HG03565 (cell line): ENCODE measurements around the gene NLGN4X.

Experiments
- ATAC-seq: cut with Tn5 transposase; IDR thresholded peaks from one replicate; pipeline ENCODE4 v1.9.1; 2021; ENCODE audit warnings: mild to moderate bottlenecking, moderate library complexity; ENCODE audit not compliant: unreplicated experiment

NLGN4X gene

DNA sequence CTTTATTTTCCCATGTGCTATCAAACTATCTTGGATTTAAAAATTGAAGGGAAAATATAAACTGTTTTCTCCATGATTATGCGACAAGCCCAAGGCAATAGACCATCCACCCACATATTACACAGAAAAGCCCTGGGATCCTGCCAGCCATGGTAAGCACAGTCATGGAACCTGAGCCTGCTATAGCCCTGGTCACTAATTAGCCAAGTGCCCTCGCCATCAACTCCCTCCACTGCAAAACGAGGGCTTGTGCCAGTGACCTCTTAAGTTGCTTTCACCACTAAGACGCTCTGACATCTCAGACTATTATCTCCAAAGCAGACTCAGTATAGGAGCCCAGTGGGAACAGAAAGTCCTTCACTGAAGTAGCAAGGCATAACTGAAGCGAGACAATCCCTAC lies 69.2 kb downstream of the NLGN4X start:
- ATAC-seq, result no peak

DNA sequence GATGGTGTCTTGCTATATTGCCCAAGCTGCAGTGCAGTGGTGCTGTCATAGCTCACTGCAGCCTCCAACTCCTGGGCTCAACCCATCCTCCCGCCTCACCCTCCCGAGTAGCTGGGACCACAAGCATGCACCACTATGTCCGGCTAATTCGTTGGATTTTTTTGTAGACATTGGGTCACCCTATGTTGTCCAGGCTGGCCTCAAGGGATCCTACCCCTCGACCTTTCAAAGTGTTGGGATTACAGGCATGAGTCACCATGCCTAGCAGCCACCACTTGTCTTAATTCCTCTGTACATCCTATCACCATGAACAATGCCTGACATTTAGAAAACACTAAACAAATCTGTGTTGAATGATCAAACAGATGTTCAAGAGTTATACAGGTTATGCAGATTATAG lies 76.7 kb downstream of the NLGN4X start:
- no peak for ATAC-seq

DNA sequence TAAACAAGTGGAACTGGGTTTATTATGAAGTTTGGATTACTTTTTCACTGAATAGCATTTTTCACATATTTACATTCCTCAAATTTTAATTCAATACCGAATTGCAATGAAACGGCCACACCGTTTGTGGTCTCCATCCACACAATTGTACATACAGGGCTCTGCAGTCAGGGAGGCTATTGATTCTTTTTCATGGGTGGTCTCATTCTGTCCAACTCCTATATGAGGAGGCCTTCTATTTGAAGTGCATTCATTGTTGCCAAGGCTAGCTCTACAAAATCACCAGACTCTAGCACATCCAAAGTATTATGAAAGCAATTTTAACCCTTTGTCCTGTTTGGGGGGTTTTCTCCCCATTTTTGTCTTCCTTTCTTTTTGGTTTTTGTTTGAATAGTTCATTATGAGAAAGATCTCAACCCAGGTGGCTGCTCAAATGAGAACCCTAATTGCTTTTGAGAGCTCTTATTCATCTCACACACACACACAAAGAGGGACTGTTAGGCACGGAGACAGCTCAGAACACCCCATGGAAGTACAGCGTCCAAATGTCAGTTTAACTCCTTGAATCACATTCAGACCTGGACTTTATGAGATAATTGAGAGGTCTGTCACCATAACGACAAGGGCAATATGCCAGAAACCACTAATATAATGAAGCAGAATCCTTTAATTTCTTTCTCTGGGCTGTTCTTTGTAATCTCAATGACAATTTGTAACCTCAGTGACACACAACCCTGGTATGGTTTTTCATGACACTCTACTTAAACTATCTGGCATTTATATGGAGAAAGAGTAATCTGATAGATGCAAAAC lies 79.4 kb downstream of the NLGN4X start:
- no peak for ATAC-seq

DNA sequence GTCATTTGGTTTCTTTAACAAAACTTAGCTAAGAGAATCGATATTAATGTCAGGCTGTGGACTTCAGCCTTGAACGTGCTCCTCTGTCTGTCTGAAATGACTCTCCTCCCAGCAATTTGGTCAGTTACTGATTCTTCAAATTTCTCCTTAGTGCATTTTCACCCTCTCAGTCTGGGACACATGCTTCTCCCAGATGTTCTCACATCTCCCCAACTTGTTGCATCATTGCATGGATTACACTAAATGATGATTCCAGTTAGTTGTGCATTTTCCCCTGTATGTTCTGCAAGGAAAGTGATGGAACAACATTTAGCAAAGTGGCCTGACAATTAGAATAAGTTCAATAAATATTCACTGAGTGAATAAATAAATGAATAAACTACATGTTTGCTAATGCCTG lies 94.4 kb downstream of the NLGN4X start:
- no peak for ATAC-seq

DNA sequence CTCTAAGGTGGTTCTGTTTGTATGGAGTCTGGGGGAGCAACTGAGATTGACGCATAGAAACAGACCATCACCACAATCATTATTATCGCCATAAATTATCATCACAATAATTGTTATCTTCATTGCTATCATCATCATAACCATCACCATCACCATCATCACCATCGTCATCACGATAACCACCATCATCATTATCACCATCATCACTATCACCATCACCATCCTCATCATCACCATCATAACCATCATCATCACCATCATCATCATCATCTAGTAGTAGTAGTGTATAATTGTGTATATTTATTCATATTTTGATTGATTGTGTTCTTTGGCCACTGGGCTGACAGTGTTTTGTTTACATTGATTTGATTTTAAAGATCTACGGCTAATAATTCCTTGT lies 95.7 kb downstream of the NLGN4X start:
- no peak for ATAC-seq

DNA sequence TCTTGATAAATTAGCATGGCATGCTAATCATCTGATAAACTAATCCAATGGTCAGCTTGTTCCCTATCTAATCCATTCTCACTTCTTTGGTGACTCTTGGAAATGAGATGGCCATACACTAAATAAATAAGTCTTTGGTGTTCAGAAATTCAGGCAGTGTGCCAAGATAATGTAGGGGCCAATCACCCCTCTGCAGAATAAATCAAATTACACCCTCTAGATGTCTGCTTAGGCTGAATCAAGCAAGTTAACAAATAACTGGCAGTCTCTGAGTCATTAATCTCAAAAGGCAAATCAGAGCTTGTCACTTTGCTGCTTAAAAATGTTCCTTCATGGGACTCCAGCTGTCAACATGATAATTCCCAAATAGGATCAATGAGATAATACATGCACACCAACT lies 97.4 kb downstream of the NLGN4X start:
- ATAC-seq, result no peak

DNA sequence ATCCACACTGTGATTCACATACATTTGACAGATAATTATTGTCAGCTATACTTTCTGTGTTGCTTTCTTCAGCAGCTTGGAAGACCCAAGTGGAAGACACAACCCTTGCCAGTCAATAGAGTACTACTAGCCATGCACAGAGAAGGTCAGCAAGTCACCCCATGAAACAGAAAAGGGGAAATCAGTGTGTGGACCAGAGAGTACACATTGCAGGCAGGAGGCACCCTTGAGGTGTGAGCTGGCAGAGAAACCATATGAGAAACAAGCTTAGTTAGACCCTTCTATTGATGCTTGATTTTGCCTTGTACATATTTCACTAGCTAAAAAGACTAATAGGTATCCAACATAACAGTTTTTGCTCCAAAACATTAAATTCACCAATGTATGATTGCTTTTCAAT lies 99.5 kb downstream of the NLGN4X start:
- ATAC-seq, result no peak

DNA sequence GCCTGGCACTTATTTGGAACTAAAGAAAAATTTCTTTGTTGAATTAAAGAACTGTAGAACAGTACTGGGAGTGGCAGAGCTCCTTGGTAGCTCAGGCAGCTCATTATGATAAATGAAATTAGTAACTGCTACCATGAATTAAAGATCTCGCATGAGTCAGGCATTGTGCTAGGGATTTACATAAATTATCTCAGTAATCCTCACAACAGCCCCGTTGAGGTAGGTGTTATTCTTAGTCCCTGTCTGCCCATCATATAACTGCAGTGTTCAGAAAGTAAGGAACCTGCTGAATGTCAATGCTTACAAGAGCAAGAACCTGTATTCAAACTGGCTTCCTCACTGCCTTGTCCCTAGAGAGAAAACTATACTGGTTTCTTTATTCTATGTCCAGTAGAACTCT lies 108.3 kb downstream of the NLGN4X start:
- ATAC-seq, result no peak

DNA sequence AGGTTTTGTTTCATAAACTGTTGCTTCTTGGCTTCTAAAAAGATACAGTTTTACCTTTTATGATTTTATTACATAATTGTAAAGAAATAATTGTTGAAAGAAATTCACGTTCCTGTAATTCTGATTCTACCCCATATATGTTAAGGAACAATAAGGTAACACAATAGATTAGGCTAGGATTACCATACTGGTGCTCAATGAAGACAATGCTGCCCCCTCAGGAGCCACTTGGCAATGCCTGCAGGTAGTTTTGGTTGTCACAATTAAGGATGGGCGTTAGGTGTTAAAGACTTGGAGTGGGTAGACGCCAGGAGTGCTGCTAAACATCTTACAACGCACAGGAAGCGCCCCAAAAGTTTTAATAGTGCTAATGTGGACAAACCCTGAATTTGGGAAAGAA lies 133.2 kb downstream of the NLGN4X start:
- ATAC-seq, result no peak

DNA sequence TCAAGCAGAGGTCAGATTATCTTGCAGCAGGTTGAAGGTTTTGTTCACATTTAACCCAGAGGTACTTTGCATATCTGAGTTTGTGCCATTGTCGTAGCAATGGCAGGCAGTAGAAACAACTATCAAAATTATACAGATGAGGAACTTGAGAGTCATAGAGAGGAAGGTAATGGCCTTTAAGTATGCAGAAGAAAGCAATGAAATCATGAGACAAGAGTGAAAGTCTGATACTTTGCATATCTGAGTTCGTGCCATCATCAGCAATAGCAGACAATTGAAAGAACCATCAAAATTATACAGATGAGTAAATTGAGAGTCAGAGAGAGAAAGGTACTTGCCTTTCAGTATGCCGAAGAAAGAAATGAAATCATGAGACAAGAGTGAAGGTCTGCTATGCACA lies 154.1 kb downstream of the NLGN4X start:
- no peak for ATAC-seq

DNA sequence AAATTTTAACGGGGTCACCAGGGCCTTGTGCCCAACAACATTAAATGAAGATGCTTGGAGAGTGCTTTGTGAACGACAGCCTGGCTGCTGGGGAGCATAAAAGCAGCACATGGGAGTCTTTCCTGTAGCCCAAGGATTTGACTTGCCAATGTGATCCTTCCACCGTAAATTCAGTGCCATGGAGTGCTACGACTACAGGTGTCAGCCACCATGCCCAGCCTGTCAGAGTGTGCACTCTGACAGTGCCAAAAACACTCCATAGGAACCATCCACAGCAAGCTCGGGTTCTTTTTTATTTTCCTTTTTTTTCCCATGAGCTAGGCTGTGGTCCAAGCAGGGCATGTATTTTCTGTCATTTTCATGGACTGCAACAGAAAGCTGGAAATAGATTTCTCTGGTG lies 156.9 kb downstream of the NLGN4X start:
- ATAC-seq, result no peak

DNA sequence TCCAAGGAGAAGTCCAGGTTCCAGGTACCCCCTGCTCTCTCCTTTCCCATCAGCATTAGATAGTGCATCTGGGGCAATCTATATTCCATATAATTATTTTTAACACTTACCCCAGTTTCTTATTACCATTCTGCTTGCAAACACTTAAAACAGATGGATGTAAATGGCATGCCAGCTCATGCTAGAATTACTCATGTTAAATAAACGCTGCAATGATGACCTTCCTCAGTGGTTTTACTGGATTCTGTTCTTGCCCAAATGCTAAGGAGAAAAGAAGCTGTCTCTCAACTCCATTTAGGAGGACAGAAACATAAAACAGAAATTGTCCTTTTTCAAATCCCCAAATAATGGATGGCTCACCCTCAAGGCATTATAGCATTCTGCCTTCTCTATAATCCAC lies 161.1 kb downstream of the NLGN4X start:
- no peak for ATAC-seq

DNA sequence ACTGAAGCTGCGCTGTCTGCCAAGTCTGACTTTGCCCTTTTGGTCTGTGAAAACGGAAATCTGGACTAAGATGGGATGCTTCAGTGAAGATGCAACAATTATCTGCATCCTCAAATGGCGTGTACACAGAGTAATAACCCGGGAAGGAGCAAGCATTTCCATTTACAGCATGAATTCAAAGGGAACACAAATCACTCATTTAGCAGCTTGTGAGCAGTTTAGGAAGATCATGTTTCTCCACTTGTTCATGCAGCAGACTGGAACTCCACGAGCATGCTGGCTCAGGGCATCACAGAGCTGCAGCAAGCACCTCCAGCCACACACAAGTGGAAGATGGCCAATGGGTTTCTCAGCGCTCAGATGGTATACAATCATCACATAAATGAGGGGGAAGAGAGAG lies 175.5 kb downstream of the NLGN4X start:
- no peak for ATAC-seq

DNA sequence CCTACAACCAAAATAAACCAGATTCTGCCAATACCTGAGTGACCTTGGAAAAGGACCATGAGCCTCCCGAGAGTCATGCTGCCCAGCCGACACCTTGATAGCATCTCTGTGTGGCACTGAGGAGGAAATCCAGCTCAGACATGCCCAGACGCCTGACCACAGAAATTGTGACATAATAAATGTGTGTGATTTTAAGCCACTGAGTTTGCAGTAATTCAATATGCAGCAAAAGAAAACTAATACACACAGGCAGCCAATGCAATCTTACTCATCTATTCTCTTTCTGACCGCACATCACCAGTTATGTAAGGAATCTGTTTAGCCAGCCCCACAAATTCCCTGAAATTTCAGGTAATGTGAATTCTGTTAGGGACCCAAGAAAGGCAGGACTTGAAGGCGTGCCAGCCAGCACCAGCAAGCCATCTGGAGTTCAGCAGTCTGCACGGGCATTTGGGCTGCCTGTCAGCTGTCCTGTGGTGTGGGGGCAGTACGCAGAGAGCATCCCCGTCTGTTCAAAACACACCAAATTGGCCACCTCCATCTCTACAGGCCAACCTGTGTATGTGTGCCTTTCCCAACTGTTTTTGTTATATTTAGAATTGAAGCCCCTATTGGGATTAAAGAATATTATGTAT lies 176.4 kb downstream of the NLGN4X start:
- no peak for ATAC-seq

DNA sequence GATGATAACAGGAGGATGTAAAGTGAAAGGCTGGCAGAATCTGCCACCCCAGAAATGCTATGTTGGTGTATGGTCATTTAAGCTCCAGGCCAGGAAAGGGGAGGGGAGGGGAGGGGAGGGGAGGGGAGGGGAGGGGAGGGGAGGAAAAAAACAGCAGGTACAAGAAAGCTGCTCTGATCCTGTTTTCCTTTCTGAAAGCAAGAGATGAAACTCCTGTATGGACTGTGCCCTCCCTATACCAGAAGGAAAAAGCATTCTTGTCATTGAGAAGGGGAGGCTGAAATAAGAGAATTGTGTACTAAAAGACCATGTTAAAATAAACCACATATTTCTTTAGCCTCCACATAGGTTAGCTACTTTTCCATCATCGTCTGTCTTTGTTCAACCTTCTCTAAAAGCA lies 179.5 kb downstream of the NLGN4X start:
- ATAC-seq, result no peak

DNA sequence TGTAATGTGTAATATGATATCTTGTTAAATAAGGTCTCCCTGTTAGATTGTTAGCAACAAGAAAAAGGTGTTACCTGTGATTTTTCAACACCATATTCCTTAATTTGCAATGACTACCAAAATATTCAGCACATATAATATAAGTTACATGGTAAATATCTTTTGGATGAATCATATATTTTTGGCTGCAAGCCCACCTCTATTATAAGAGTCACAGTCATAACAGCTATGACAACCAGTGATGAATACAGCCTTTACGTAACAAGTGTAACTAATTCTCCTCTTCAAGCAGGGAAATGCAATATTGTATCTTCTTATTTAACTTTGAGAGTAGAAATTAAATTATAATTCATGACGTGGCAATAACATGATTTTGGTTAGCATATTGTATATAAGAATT lies 187.0 kb downstream of the NLGN4X start:
- ATAC-seq, result no peak

DNA sequence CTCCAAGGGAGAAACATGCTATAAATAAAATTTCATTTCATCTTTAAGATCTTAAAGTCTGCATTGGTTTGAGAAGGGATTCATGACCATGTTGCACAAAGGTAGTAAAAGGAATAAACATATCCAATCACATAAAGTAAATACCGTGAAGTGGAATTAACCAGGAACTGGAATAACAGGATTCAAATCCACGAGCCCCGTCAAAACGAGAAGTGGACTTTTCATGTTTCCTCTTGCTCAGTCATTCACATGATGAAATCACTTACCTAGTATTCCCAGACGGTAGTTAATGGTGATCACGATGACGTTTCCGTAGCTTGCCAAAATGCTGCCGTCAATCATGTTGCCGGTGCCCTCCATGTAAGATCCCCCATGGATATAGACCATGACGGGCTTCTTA lies 199.7 kb downstream of the NLGN4X start:
- ATAC-seq, result no peak

DNA sequence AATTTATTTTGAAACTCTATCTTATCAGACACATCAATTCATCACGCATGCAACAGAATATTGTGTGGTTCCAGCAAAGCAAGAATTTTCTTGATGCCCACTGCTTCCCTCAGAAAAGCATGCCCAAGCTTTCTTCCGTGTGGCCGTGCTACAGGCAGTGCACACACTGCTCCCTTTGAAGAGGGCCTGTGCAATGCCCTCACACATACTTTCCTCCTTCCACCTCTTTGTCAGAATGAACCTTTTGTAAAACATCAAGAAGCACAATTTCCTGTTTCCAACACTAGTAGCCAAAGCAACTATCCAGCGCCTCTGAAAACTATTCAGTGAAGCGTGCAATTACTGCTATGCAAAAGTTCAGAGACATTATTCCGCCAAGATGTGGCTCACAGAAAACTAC lies 201.7 kb downstream of the NLGN4X start:
- no peak for ATAC-seq

DNA sequence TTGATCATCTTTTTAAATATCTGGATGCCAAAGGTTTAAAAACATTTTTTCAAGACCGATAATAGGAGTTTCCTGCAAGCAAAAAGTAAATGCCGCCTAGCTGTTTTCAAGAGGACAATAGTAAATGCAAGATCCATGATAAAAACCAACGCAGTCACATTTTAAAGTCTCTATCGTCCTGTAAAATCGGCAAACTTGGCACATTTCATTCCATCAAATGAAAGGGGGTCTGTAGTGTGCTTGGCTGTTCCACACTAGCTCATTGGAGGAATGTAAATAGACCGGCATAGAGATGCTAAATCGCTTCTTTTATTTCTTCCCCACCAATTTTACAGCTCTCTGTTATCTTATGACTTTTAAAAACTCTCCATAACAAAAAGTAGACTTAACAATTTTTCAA lies 202.2 kb downstream of the NLGN4X start:
- ATAC-seq, result no peak

DNA sequence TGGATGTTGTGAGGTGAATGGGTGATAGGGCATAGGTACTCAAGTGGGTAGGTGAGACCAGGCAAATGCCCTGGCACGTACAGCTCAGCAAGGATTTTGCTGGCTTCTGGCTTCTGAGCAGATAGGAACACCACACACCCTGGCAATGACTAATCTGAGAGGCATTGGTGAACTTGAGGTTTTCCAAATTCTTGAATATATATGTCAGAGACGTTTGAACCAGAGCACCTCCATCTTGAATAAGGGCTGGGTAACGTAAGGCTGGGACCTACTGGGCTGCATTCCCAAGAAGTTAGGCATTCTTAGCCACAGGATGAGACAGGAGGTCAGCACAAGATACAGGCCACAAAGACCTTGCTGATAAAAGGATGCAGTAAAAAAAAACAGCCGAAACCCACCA lies 204.5 kb downstream of the NLGN4X start:
- ATAC-seq, result no peak

DNA sequence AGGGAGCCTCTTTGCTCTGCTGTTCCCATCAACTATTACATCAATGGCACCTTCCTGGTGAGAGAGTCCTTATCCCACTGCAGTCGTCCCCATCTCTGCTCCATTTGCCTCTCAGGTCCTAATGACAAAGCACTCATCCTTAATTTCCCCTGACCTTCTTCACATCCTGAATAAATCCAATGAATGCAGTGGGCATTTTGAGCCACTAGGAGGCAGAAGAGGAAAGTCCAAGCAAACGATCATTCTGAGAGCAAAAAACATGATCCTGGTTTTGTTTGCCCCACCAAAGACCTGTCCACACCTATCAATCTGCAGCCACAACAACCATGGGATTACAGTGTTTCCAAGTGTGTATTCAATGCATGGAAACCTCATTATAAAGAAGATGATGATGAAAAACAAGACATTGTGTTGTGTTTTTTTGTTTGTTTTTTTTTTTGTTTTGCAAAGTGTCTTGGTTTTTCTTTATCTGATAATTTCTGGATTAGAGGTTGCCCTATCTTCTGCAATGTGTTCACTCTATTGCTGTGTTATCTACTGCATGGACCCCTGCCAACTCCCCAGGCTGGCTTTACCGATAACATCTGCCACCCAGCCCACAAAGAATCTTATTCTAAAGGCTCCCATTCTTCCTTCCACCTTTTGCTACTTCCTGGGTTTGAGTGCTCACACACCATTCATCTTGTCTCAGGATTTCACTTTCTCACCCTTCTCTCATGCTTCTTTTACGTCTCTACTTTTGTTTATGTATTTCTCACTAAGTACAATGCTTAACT lies 207.2 kb downstream of the NLGN4X start:
- ATAC-seq, result peak; percentile 45

DNA sequence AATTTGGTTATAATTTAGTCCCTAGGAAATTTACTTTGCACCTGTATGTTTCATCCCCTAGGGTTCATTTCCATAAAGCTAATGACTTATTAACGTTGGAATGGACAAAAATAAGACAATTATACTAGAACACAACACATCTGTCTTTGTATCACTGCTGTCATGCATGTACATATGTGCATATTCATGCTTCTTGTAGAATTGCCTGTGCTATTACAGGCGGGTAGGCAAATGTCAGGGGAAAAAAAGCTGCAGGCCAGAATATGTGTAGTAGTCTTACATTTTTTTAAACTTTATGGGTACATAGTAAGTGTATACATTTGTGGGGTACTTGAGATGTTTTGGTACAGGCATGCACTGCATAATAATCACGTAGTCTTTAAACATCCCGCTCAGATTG lies 209.6 kb downstream of the NLGN4X start:
- no peak for ATAC-seq
